Stimulated activated CD8-positive, alpha-beta memory T cell treated with anti-CD3 and anti-CD28 coated beads, Interleukin-7, amount 100 ng/mL, for 48 hours (primary cell): ENCODE results near the gene RIOX2.

Experiments used
- DNase-seq, 2 donors: peaks; one replicate each; pipeline ENCODE4 v3.0.0-alpha.2; 2020; ENCODE audit warnings: low read depth in 1 of 2; ENCODE audit errors: extremely low read depth in 1 of 2

The RIOX2 gene

GRCh38 chr3:97954228-97954827 lies 17.9 kb downstream of the RIOX2 start:
- DNase-seq = no peak

DNA sequence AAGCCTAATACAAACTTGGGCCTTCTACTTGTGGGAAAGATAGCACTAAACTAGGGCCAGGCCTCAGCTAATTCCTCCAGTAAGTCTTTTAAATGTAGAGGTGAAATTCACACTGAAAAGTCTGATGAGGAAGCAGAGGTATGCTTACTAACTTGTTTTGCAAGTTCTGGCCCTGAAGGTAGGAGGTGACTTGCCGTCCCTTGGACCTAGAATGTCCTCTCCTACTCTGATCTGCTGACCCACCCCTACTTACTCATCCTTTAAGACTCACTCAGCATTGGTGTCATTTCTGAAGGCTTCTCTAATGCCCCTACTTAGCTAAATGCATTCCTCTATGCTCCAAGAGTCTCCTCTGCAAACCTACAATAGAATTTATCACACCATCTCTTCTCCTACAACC lies 19.4 kb downstream of the RIOX2 start:
- no peak for DNase-seq

- DNase-seq = no peak
Measured at GRCh38 chr3:97952280-97952679, 20.0 kb downstream of the RIOX2 start.

DNA sequence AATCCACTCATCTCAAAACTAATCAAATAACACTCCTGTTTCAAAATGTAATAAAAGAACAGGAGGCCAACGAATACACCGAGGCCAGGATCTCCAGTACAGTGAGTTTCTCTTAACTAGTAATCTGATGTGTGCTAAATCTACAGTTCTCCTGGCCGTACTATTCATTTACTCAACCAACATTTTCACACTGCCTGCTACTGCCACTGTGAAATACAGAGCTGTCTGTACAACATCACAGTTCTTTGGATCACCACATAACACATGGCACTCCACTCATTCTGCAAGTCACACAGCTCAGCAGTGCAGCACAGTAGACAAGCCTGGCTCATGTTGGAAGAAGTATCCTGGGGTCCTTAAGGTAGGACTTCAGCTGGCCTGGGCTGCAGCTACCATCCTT lies 21.9 kb downstream of the RIOX2 start:
- DNase-seq = no peak

DNA sequence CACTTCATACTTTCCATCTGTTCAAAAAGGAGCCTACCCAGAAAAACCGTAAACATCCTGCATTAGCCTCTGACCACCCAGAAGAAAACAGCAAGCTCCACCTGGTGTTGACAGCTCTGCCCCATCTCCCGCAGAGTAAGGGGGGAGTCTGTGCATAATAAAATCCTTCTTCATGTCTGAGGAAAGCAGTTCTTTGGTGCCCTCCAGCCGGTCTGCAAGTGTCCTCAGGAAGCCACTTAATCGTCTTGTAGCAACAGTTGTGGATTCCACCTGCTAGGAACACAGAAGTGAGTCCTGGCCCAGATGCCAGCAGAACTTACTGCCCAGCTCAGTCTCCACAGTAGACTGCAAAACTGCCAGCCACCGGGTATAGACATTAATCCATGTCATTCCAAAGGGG lies 22.5 kb downstream of the RIOX2 start:
- DNase-seq = no peak

DNA sequence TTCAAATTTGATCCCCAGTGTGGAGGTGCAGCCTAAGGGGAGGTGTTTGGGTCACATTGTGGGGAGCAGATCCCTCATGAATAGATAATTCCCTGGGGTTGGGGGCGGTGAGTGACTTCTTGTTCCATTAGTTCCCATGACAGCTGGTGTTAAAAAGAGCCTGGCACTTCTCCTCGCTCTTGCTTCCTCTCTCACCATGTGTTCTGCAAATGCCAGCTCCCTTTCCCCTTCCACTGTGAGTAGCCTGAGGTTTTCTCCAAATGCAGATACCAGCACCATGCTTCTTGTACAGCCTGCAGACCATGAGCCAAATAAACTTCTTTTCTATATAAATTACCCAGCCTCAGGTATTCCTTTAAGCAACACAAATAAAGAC lies 23.1 kb downstream of the RIOX2 start:
- no peak for DNase-seq

- no peak for DNase-seq
Measured at GRCh38 chr3:97948351-97949109, 23.7 kb downstream of the RIOX2 start.

GRCh38 chr3:97942801-97943546 lies 29.3 kb downstream of the RIOX2 start:
- DNase-seq = no peak

- no peak for DNase-seq
Measured at GRCh38 chr3:97940034-97940433, 32.2 kb downstream of the RIOX2 start.

- no peak for DNase-seq
Measured at GRCh38 chr3:97939401-97939800, 32.8 kb downstream of the RIOX2 start.

DNA sequence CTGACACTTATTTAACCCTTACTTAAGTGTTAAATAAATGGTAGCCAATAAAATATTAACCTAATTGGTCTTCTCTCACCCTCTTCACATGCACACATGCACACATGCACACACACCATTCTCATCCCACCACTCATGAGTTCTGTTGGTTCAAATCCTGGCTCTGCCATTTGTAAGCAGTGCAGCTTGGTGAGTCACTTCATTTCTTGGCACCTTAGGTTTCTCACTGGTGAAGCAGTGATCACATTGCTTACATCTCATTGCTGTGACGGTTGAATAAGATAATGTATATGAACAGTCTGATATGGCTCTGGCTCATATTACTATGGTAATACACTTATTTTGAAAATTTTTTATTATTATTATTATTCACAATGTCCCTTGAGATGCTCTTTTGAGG lies 33.8 kb downstream of the RIOX2 start:
- no peak for DNase-seq

DNA sequence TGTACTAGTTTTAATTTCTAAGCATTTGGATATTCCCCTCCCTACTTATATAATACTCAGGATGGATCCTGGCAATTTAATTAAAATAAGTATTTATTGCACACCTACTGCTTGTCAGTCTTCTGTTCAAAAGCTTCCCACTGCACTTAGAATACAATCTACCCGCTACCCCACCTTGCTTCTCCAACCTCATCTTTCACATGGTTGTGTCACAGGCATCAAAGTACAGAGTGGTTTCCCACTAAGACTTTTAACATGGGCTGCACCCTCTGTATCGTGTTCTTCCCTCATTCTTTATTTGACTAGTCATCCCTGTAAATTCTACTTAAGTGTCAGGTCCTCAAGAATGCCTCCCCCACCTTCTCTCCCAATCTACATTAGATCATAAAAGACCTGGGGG lies 35.0 kb downstream of the RIOX2 start:
- no peak for DNase-seq

- no peak for DNase-seq
Measured at GRCh38 chr3:97935842-97936241, 36.4 kb downstream of the RIOX2 start.

DNA sequence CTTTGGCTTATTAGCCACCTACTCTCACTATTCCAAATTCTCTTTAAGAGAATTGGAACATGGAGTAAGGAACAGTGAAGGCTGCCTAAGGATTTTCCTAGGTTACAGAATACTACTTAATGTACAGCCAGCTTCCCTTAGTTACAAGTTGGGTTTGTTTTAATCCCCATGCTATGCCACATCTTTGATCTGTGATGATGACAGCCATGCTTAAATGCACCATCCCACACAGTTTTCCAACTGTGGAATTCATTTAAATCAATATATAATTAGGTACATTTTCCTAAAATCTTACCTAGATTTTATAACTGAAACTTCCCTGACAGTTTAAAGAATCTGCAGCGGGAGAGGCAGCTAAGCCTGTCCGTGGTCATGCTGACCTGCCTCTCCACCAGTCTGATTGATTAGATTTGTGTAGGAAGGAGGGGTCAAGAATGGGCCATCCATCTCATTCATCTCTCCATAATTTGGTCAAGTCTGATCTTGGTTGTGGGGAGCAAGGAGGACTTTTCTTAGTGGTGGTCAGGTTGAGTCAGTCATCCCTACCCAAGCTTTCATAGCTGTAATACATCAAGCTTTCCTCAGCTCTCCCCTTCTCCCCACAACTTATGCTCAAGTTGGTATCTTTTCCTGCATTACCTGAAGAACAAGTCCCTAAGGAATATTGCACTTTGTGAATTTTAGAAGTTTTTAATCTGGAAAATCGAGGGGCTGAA lies 37.1 kb downstream of the RIOX2 start:
- no peak for DNase-seq

GRCh38 chr3:97932387-97932801 lies 39.8 kb downstream of the RIOX2 start:
- DNase-seq = no peak

GRCh38 chr3:97931218-97931617 lies 41.0 kb downstream of the RIOX2 start:
- no peak for DNase-seq

GRCh38 chr3:97930018-97930417 lies 42.2 kb downstream of the RIOX2 start:
- no peak for DNase-seq

DNA sequence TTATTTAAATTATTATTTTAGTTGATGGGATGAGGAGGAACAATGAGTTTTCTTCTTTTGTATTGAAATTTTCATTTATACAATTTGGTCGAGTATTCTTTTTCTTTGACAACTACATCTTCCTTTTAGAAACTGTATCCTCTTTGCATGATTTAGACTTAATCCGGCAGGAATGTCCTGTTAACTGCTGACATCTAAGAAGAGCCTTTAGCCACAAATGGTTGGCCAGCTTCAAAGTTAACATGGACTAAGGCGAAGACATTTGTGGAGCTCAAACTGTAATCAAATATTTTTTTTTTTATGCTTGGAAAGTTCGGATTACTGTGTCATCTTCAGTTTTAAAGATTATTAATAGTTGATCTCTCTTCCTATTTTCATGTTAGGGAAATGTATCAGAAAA lies 43.2 kb downstream of the RIOX2 start:
- no peak for DNase-seq

DNA sequence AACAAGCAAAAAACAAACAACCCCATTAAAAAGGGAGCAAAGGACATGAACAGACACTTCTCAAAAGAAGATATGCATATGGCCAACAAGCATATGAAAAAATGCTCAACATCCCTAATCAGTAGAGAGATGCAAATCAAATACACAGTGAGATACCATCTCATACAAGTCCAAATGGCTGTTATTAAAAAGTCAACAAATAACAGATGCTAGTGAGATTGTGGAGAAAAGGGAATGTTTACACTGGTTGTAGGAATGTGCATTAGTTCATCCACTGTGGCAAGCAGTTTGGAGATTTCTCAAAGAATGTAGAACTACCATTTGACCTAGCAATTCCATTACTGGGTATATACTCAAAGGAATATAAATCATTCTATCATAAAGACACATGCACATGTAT lies 44.5 kb downstream of the RIOX2 start:
- DNase-seq = no peak

- DNase-seq = no peak
Measured at GRCh38 chr3:97917813-97918536, 54.3 kb downstream of the RIOX2 start.

GRCh38 chr3:97916576-97916975 lies 55.7 kb downstream of the RIOX2 start:
- DNase-seq = no peak
